Suprapubic skin (tissue), 4 donors: ENCODE results near the gene ULK1.
"Not testable (repeated sequence)": the region's sequence is repeated elsewhere in the genome, so short reads cannot be mapped to it uniquely, and the experiment has no call there.

ENCODE experiments used
- EP300 ChIP-seq: sonication (generic); formaldehyde crosslinking; IDR thresholded peaks from one replicate; pipeline ENCODE4 v1.6.1; 2017; ENCODE audit warnings: antibody characterized with exemption
- POLR2A ChIP-seq, 2 donors: fragments of 450-650 bp; IDR thresholded peaks; one replicate each; pipeline ENCODE4 v1.6.1; 2017; ENCODE audit warnings: antibody characterized with exemption in 2 of 2, mild to moderate bottlenecking in 2 of 2, moderate library complexity in 2 of 2
- POLR2AphosphoS5 ChIP-seq, 3 donors: sonication (generic); formaldehyde crosslinking; IDR thresholded peaks; one replicate each; pipeline ENCODE4 v1.6.1; 2017; ENCODE audit warnings: antibody characterized with exemption in 3 of 3
- TF ChIP-seq, protein P1 (sequence below), 2 donors: fragments of 200-600 bp in 1 of 2; fragments of 450-650 bp in 1 of 2; sonication (generic) in 1 of 2; IDR thresholded peaks; one replicate each; pipeline ENCODE4 v1.5.1; 2016 to 2019; ENCODE audit warnings: antibody characterized with exemption in 2 of 2, mild to moderate bottlenecking in 1 of 2, moderate library complexity in 1 of 2

GRCh38 chr12:131885076-131885475 lies 9.3 kb upstream of the ULK1 start:
- TF ChIP-seq, protein P1, sequence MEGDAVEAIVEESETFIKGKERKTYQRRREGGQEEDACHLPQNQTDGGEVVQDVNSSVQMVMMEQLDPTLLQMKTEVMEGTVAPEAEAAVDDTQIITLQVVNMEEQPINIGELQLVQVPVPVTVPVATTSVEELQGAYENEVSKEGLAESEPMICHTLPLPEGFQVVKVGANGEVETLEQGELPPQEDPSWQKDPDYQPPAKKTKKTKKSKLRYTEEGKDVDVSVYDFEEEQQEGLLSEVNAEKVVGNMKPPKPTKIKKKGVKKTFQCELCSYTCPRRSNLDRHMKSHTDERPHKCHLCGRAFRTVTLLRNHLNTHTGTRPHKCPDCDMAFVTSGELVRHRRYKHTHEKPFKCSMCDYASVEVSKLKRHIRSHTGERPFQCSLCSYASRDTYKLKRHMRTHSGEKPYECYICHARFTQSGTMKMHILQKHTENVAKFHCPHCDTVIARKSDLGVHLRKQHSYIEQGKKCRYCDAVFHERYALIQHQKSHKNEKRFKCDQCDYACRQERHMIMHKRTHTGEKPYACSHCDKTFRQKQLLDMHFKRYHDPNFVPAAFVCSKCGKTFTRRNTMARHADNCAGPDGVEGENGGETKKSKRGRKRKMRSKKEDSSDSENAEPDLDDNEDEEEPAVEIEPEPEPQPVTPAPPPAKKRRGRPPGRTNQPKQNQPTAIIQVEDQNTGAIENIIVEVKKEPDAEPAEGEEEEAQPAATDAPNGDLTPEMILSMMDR (IDR thresholded peaks at IDR 0.05), result not testable (repeated sequence)
- not testable (repeated sequence) for TF ChIP-seq POLR2A (IDR thresholded peaks at IDR 0.05); POLR2AphosphoS5 (IDR thresholded peaks at IDR 0.05); EP300
